NT2/D1 (cell line): ENCODE measurements around the gene MUC5B.

Source experiments
- DNase-seq: peaks from one replicate; pipeline ENCODE4 v3.0.0-alpha.2; 2011; ENCODE audit warnings: low read depth, low spot score
- H3K27me3 ChIP-seq: 2 replicates; pipeline ENCODE4 v1.6.0; 2011; ENCODE audit warnings: mild to moderate bottlenecking; ENCODE audit not compliant: insufficient read length, insufficient read depth
- H3K36me3 ChIP-seq: 2 replicates; pipeline ENCODE4 v1.6.1; 2011; ENCODE audit warnings: mild to moderate bottlenecking, low read length, mixed read lengths; ENCODE audit not compliant: insufficient read depth, insufficient read length
- H3K4me1 ChIP-seq: 2 replicates; pipeline ENCODE4 v1.5.1; 2011; ENCODE audit not compliant: insufficient read depth, insufficient read length
- H3K4me3 ChIP-seq: 2 replicates; pipeline ENCODE4 v1.5.1; 2011; ENCODE audit warnings: low read depth; ENCODE audit not compliant: insufficient read length
- H3K9ac ChIP-seq: 2 replicates; pipeline ENCODE4 v1.6.0; 2011; ENCODE audit warnings: low read depth; ENCODE audit not compliant: insufficient read length
- H3K9me3 ChIP-seq: 2 replicates; pipeline ENCODE4 v1.5.1; 2011; ENCODE audit warnings: mild to moderate bottlenecking, low read length; ENCODE audit not compliant: insufficient read depth
- SUZ12 ChIP-seq: IDR thresholded peaks from 2 replicates; pipeline ENCODE4 v1.6.1; 2011; ENCODE audit not compliant: insufficient read length, insufficient read depth; ENCODE audit errors: extremely low read depth
- YY1 ChIP-seq: IDR thresholded peaks from 2 replicates; pipeline ENCODE4 v1.6.1; 2011; ENCODE audit not compliant: insufficient read length, insufficient read depth
- ZNF274 ChIP-seq: IDR thresholded peaks from 2 replicates; pipeline ENCODE4 v1.6.1; 2011; ENCODE audit warnings: mild to moderate bottlenecking, low read depth, low read length

The MUC5B gene

DNA sequence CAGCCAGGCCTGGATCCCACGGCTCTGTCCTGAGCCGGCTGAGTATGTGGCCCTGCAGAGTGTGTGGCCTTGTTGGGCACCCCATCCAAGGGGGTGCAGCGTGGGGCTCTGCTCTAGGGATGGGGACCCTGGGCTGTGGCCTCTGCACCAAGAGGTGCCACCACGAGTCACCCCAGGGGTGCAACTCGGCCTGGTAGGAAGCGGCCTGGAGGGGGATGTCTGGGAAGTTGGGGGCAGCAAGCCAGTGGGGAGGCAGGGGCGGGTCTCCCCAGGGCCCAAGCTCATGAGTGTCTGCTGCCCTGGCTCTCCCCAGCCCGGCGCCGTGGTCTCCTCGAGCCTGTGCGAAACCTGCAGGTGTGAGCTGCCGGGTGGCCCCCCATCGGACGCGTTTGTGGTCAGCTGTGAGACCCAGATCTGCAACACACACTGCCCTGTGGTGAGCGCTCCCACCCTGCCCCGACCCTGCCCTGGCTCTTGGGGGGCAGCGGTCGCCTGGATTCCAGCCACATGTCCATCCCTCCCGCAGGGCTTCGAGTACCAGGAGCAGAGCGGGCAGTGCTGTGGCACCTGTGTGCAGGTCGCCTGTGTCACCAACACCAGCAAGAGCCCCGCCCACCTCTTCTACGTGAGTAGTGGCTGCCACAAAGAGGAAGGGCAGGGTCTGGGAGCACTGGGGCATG, 24.2 kb upstream of the MUC5B start:
- H3K4me1 ChIP-seq = peaks cover 10% of the 10 kb centered on the region
- no peaks in the 10 kb centered on the region for H3K36me3 ChIP-seq
- H3K9ac ChIP-seq = no peak overlapping the region
- TF ChIP-seq YY1 = no peak
- no peak for TF ChIP-seq SUZ12
- TF ChIP-seq ZNF274 = no peak
- no peak for DNase-seq
- H3K27me3 ChIP-seq = no peaks in the 10 kb centered on the region
- H3K4me3 ChIP-seq = no peak overlapping the region
- no peaks in the 10 kb centered on the region for H3K9me3 ChIP-seq

DNA sequence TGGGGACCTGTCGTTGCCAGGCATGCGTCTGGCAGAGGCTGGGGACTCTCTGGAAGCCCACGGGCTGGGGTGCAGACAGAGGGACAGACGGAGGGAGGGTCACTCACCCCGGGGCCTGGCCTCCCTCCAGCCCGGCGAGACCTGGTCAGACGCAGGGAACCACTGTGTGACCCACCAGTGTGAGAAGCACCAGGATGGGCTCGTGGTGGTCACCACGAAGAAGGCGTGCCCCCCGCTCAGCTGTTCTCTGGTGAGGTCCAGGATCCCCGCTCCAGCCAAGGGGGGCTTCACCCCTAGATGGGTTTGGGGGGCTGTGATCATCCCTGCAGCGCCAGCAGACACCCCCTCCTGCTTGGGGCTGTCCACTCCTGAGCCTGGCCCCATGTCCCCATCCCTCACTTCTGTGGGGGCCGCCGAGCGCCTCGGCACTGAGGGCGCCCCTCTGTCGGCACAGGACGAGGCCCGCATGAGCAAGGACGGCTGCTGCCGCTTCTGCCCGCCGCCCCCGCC, 23.6 kb upstream of the MUC5B start:
- Histone ChIP-seq H3K36me3 (no peaks in the 10 kb centered on the region), H3K4me3 (no peak overlapping the region), H3K9ac (no peak overlapping the region), H3K4me1 (peaks cover 14% of the 10 kb centered on the region), H3K9me3 (no peaks in the 10 kb centered on the region), H3K27me3 (no peaks in the 10 kb centered on the region)
- TF ChIP-seq YY1 = no peak
- no peak for TF ChIP-seq ZNF274
- no peak for TF ChIP-seq SUZ12
- no peak for DNase-seq

DNA sequence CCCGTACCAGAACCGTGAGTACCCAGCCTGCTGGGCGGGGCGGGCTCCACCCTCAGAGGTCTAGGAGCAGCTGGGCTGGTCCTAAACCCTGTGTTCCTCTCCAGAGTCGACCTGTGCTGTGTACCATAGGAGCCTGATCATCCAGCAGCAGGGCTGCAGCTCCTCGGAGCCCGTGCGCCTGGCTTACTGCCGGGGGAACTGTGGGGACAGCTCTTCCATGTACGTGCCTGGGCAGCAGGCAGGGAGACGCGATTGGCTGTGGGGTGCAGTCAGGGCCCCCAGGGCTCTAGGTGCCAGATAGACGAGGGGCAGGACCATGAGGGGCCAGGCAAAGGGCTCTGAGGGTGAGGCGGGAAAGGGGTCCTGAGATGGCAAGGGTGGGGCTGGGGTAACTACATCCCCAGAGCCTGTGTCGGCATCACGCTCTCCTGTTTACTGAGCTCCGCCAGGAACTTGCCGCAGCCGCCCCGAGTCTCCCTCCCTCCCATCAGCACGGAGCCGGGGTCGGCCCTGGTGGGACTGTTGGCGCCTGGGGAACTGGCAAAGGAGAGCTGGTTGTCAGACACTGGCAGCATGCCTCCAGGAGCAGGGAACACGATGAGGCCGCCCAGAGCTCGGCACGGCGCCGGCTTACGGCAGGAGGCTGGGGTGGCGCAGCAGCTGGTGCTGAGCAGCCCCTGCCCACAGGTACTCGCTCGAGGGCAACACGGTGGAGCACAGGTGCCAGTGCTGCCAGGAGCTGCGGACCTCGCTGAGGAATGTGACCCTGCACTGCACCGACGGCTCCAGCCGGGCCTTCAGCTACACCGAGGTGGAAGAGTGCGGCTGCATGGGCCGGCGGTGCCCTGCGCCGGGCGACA, 22.9 kb upstream of the MUC5B start:
- Histone ChIP-seq H3K27me3 (no peaks in the 10 kb centered on the region), H3K4me1 (peaks cover 14% of the 10 kb centered on the region), H3K9ac (no peak overlapping the region), H3K4me3 (no peak overlapping the region), H3K36me3 (no peaks in the 10 kb centered on the region), H3K9me3 (no peaks in the 10 kb centered on the region)
- DNase-seq = no peak
- TF ChIP-seq ZNF274 = no peak
- no peak for TF ChIP-seq YY1
- no peak for TF ChIP-seq SUZ12

DNA sequence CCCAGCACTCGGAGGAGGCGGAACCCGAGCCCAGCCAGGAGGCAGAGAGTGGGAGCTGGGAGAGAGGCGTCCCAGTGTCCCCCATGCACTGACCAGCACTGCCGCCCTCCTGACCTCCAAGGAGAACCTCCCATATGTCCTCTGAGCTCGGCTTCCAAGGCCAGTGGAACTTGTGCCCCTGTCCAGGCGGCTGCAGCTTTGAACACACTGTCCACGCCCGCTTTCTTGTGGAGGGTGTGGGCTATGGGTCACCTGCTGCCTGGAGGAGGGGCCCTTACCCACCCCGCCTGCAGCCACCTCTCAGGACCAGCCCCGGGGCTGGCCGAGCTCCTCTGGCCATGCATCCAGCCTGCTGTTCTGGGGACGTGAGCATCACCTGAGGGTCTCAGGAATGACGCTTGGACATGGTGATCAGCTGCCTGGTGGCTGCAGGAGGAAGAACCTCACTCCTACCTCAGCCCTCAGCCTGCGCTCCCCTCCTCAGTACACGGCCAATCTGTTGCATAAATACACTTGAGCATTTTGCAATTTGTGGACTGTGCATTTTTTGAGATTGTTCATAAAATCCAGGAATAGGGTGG, 22.2 kb upstream of the MUC5B start:
- TF ChIP-seq SUZ12 = no peak
- TF ChIP-seq ZNF274 = no peak
- no peak for TF ChIP-seq YY1

DNA sequence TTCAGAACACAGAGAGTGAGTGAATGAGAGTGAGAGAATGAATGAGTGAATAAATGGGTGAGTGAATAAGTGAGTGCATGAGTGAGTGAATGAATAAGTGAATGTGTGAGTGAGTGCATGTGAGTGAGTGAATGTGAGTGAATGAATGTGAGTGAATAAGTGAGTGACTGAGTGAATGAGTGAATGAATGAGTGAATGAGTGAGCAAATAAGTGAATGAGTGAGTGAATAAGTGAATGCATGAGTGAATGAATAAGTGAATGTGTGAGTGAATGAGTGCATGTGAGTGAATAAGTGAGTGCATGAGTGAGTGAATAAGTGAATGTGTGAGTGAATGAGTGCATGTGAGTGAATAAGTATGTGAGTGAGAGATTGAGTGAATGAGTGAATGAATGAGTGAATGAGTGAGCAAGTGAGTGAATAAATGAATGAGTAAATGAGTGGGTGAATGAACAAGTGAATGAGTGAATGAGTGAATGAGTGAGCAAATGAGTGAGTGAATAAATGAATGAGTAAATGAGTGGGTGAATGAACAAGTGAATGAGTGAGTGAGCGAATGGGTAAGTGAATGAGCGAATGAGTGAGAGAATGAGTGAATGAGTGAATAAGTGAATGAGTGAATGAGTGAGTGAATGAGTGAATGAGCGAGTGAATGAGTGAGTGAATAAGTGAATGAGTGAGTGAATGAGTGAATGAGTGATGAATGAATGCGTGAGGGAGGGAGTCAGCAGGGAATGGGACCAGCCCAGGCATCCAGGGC, 21.3 kb upstream of the MUC5B start:
- Histone ChIP-seq H3K4me3 (no peak overlapping the region), H3K27me3 (no peaks in the 10 kb centered on the region), H3K9ac (no peak overlapping the region), H3K9me3 (no peaks in the 10 kb centered on the region), H3K36me3 (no peaks in the 10 kb centered on the region), H3K4me1 (peaks cover 14% of the 10 kb centered on the region)
- DNase-seq = no peak
- TF ChIP-seq YY1 = no peak
- TF ChIP-seq SUZ12 = no peak

More for the DNA sequence above, 22.2 kb upstream of the MUC5B start:
- H3K27me3 ChIP-seq = no peaks in the 10 kb centered on the region
- H3K9me3 ChIP-seq = no peaks in the 10 kb centered on the region
- H3K4me1 ChIP-seq = peaks cover 14% of the 10 kb centered on the region
- no peak for DNase-seq
- H3K9ac ChIP-seq = no peak overlapping the region
- H3K36me3 ChIP-seq = no peaks in the 10 kb centered on the region
- H3K4me3 ChIP-seq = no peak overlapping the region

DNA sequence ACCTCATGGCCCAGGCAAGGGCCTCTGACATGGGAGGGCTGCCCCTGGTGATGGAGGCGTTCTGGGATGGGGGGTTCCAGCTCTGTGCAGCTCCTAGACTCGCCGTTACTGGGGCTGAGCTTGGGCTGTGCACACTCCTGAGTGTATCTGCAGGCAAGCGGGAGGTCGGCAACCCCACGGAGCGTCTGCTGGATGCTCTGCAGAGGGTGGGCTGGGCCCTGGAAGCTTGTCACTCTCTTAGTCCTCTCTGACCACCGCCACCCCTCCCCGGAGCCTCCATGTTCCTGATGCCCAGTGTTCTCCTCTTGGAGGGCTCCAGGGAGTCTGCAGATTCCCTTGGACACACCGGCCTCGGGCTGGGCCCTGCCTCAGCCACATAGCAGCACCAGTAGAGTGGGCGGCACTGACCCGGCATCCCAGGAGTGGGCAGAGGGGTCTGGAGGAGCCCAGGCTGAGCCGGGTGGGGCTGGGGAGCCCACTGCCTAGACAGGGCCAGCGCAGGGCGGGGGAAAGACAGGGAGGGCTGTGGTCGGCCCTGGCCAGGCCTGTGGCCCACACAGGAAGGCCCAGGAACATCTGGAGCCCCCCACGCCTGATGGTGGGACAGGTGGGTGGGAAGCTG, 20.6 kb upstream of the MUC5B start:
- no peak overlapping the region for H3K9ac ChIP-seq
- H3K4me1 ChIP-seq = peaks cover 18% of the 10 kb centered on the region
- DNase-seq = no peak
- H3K9me3 ChIP-seq = no peaks in the 10 kb centered on the region
- no peaks in the 10 kb centered on the region for H3K27me3 ChIP-seq
- H3K4me3 ChIP-seq = no peak overlapping the region
- no peaks in the 10 kb centered on the region for H3K36me3 ChIP-seq
- TF ChIP-seq ZNF274 (no peak), YY1 (no peak), SUZ12 (no peak)
